ENCODE measurements around the gene NFATC2.

Gene NFATC2

GRCh38 chr20:51510936-51511605 is 31.4 kb downstream of the NFATC2 start:
- no peak for TF ChIP-seq CTCF (IDR thresholded peaks at IDR 0.05; ENCODE audit: low read depth, low read length)
- H3K4me3 ChIP-seq (replicated peaks in 1 of 2; ENCODE audit: low read depth in 2 of 2, low read length in 2 of 2): no peak overlapping the region
- DNase-seq (ENCODE audit: low read depth in 2 of 2): no peak

- no peak for DNase-seq (ENCODE audit: low read depth in 2 of 2)
- H3K4me3 ChIP-seq (replicated peaks in 1 of 2; ENCODE audit: low read depth in 2 of 2, low read length in 2 of 2): no peak overlapping the region
- no peak for TF ChIP-seq CTCF (IDR thresholded peaks at IDR 0.05; ENCODE audit: low read depth, low read length)
Observed at GRCh38 chr20:51510169-51510568, 32.4 kb downstream of the NFATC2 start.

DNA sequence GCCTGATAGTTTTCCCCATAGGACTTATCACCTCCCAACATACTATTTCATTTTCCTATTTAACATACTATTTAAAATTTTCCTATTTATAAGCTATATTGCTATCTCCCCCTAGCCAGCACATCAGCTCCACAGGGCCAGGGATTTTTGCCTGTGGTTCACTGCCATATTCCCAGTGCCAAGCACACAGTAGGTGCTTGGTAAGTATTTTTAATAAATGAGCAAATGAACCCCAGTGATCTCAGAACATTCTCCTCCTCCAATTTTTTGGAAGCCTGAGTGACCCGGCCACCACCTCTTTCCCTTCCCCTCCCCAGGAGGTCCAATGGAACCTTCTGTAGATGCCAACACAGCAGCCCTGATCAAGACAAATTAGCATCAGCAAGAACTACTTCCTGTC is 33.3 kb downstream of the NFATC2 start:
- TF ChIP-seq CTCF (IDR thresholded peaks at IDR 0.05; ENCODE audit: low read depth, low read length): no peak
- no peak overlapping the region for H3K4me3 ChIP-seq (replicated peaks in 1 of 2; ENCODE audit: low read depth in 2 of 2, low read length in 2 of 2)
- DNase-seq (ENCODE audit: low read depth in 2 of 2): no peak

- H3K4me3 ChIP-seq (replicated peaks in 1 of 2; ENCODE audit: low read depth in 2 of 2, low read length in 2 of 2): no peak overlapping the region
- no peak for TF ChIP-seq CTCF (IDR thresholded peaks at IDR 0.05; ENCODE audit: low read depth, low read length)
- no peak for DNase-seq (ENCODE audit: low read depth in 2 of 2)
Observed at GRCh38 chr20:51508780-51509179, 33.7 kb downstream of the NFATC2 start.

DNA sequence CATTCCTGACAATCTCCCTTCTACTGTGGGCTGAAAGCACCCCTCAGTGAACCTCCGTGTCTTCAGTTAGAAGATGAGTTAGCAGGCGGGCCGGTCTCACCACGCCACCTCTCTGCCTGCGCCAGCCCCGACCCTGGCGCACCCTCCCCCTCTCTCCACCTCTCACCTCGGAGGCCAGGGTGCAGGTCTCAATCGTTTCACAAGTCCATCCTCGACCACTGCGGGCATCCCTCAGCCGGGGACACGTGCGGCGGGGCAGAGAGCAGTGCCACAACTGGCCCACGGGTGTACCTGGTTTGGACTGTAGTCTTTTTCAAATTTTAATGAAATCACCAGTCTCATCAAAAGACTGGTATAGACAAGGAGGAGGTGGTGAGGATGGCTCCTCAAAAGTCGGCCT is 34.4 kb downstream of the NFATC2 start:
- no peak for DNase-seq (ENCODE audit: low read depth in 2 of 2)
- no peak for TF ChIP-seq CTCF (IDR thresholded peaks at IDR 0.05; ENCODE audit: low read depth, low read length)
- no peak overlapping the region for H3K4me3 ChIP-seq (replicated peaks in 1 of 2; ENCODE audit: low read depth in 2 of 2, low read length in 2 of 2)

DNA sequence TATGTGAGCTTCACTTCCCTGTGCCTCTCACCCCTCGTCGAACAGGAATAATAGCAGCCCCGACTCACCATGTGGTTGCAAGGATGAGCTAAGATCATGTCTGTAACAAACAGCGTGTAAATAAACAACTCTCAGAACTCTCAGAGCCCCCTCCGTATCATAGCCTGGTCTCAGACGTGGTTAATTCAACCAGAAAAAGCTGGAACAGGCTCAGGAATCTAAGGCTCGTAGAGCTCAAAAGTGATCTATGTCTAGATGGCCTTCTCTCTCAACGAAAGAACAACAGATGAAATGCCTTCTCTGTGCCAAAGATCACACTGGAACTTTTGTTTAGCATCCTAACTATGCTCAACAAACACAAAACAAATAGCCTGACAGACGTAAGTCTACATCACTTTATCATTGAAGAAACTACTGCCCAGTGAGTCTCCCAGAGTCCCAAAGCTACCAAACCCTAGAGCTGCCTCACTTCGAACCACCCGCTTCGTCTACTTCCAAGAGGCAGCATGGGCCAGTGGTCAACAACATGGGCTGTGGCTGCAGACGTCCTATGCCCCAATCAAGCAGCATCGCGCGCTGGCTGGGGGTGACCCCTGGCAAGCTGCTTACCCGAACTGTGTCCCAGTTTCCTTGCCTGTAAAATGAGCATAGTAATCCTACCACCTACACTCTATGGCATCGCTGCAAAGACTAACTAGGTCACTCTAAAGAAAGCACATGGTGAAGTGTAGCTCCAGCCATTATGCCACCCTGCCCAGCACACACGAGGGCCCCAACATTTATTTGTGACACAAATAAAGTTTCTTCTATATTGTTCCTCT is 35.1 kb downstream of the NFATC2 start:
- no peak for DNase-seq (ENCODE audit: low read depth in 2 of 2)
- no peak overlapping the region for H3K4me3 ChIP-seq (replicated peaks in 1 of 2; ENCODE audit: low read depth in 2 of 2, low read length in 2 of 2)
- no peak for TF ChIP-seq CTCF (IDR thresholded peaks at IDR 0.05; ENCODE audit: low read depth, low read length)

Data from cardiac fibroblast (primary cell).